Stimulated activated naive B cell treated with anti-CD40 and anti-IgM and Interleukin-4, amounts not matched to agents 10 μg/mL and 1 μg/mL and 100 μg/mL, for 72 hours (primary cell): ENCODE data around the gene TNXB.

Experiments used
- ATAC-seq, 2 donors: fragments of 150-1000 bp; cut with Tn5 transposase; replicated peaks; 2 replicates each; pipeline ENCODE4 v1.10.0; 2021; ENCODE audit warnings: moderate library complexity in 1 of 2
- DNase-seq: peaks from one replicate; pipeline ENCODE4 v3.0.0; 2021
- H3K27ac Mint-ChIP-seq: one replicate; pipeline ENCODE4 v1.8.0; 2022; ENCODE audit warnings: mild to moderate bottlenecking, mixed read lengths
- H3K27me3 Mint-ChIP-seq, 2 donors: one replicate each; pipeline ENCODE4 v1.8.0; 2022; ENCODE audit warnings: mixed read lengths in 2 of 2
- H3K36me3 Mint-ChIP-seq, 2 donors: one replicate each; pipeline ENCODE4 v1.8.0; 2022; ENCODE audit warnings: mixed read lengths in 2 of 2, mild to moderate bottlenecking in 1 of 2
- H3K4me1 Mint-ChIP-seq, 2 donors: one replicate each; pipeline ENCODE4 v1.8.0; 2022; ENCODE audit warnings: mixed read lengths in 2 of 2, mild to moderate bottlenecking in 1 of 2
- H3K4me3 Mint-ChIP-seq, 2 donors: one replicate each; pipeline ENCODE4 v1.8.0; 2022; ENCODE audit warnings: mild to moderate bottlenecking in 2 of 2, mixed read lengths in 2 of 2, moderate library complexity in 1 of 2
- H3K9me3 Mint-ChIP-seq, 2 donors: one replicate each; pipeline ENCODE4 v1.8.0; 2022; ENCODE audit warnings: mixed read lengths in 2 of 2, mild to moderate bottlenecking in 1 of 2

TNXB gene

DNA sequence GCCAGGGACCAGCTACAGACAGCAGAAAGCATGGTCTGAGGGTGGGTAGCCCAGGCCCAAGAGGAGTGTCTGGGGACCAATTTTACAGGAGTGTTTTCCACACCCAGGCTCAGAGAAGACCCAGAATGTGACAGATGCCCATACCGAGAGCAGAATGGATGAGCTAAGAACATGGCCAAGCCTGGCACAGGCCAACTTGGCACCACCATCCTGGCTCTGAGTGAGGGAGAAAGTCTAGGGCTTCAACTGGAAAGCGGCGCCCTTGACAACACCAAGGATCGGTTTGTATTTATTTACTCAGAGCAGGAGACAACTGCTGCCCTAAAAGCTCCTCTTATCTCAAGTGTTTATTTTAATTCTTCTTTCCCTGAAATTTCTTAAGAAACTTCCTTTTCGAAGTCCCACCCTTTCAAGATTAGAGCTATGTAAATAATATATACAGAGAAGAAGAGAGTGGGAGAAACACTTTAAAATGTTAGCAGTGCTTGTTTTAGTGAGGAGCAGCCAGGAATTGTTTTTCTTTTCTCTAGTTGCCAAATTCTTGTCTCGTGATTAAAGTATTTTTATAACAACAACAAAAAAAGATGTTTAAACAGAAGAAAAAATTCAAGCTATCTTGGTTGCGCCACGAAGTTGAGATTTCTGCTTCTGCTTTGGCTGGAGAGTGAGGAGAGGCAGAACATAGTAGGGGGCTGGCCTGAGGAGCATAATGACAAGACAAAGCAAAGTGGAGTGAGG is 16.2 kb downstream of the TNXB start:
- Mint-ChIP-seq H3K4me1 (peaks cover 4 to 15% of the 10 kb centered on the region in 2 donors), H3K36me3 (no peaks in the 10 kb centered on the region), H3K27ac (no peak overlapping the region), H3K4me3 (no peak overlapping the region), H3K9me3 (no peaks in the 10 kb centered on the region), H3K27me3 (peaks cover 47 to 83% of the 10 kb centered on the region in 2 donors)
- ATAC-seq (no peak), DNase-seq (no peak)

DNA sequence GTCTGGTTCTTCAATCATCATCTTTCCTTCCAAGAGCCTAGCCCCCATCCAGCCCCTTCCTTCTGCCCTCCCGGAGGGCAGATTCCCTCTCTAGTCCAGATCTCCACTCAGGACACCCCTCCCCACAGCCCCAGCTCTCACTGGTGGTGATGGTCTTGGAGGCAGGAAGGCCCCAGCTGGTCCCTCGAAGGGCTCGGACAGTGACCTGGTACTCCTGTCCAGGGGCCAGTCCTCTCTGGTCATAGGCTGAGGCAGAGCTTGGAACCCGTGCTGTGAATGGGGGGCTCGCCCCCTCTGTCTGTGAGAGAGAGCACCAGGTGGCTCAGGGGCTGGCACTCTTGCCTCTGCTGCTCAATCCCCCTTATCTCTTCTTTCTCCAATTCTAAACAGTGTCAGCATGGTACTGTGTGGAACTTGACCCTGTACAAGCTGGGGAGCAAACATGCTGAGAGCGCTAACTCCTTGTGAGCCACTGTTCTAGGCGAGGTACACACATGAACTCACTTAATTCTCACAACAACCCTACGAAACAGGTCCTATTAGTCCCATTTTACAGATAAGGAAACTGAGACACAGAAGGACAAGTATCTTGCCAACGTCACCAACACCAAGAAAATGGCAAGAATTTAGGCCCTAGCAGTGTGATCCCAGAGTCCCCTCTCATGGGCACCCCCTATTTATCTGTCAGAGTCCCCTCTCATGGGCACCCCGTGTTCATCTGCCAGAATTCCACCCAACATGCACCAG is 19.9 kb downstream of the TNXB start:
- H3K9me3 Mint-ChIP-seq: no peaks in the 10 kb centered on the region
- H3K4me3 Mint-ChIP-seq: no peak overlapping the region
- H3K27me3 Mint-ChIP-seq: peaks cover 49 to 75% of the 10 kb centered on the region in 2 donors
- H3K36me3 Mint-ChIP-seq: no peaks in the 10 kb centered on the region
- no peak overlapping the region for H3K27ac Mint-ChIP-seq
- H3K4me1 Mint-ChIP-seq: peaks cover 20 to 28% of the 10 kb centered on the region in 2 donors
- ATAC-seq: no peak
- no peak for DNase-seq

DNA sequence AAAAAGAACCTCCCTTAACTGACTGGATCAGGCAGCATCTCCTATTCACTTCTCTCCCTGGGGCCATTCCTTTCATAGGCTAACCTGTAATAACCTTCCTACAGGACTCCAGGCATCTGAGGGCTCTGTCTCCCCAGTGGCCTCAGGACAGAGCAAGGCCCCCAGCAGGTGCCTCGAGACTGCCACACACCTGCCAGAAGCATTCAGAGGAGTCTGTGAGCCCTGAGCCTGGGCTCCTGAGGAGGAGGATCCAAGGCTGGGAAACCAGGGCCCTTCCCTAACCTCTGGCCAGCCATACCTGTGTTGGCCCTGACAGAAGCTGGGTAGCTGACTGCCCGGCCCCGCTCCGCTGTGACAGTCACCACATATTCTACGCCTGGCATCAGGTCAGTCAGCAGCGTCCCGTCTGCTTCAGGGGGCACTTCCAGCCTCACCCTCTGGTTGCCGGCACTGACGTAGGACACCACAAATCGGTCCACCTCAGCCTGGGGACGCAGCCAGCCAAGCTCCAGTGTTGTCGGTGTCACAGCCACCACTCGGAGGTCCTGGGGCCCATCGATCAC is 20.6 kb downstream of the TNXB start:
- Mint-ChIP-seq H3K9me3 (no peaks in the 10 kb centered on the region), H3K4me3 (no peak overlapping the region), H3K27me3 (peaks cover 56 to 79% of the 10 kb centered on the region in 2 donors), H3K4me1 (peaks cover 20 to 28% of the 10 kb centered on the region in 2 donors), H3K27ac (no peak overlapping the region), H3K36me3 (no peaks in the 10 kb centered on the region)
- DNase-seq (no peak), ATAC-seq (no peak)

DNA sequence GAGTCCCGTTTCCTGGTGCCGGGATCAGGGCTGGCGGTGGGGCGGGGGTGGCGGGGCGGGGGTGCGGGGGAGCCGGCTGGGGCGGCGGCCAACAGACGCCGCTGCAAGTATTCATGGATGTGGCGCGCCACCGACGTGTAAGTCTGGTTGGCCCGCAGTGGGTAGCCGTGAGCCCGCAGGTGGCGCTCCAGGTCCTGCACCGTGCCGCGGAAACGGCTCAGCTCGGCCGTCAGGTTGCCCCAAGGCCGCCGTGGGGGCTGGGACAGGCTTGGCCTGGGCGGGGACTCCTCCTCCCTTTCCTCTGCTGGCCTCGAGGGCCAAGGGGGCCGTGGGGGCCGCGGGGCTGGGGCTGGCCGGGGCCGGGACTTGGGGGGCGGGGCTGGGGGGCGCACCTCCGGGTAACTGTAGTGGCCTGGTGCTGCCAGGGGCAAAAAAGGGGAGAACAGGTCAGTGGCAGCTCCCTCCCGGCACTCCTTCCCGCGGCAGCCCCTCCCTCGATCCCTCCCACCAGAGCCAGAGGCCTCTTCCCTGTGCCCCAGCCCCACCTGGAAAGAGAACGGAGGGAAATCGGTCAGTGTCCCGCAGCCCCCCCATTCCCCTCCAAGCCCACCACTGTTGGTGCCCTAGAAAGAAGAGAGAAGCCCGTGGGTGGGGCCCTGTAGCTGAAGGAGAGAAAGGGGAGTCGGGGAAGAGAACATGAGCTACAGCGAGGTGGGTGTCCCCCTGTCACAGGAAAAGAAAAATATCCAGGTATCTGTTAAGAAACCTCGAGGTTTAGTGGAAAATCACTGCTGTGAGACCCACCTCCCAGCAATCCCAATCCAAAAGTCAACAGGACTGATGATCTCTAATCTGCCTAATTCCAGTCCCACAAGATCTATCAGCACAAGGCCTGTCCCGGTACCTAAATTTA is 21.3 kb downstream of the TNXB start:
- Mint-ChIP-seq H3K4me1 (peaks cover 20 to 28% of the 10 kb centered on the region in 2 donors), H3K27me3 (peaks cover 63 to 81% of the 10 kb centered on the region in 2 donors), H3K9me3 (no peaks in the 10 kb centered on the region), H3K27ac (no peak overlapping the region), H3K4me3 (no peak overlapping the region), H3K36me3 (no peaks in the 10 kb centered on the region)
- peak; percentile 61 to 68 for ATAC-seq
- peak; percentile 47 for DNase-seq

DNA sequence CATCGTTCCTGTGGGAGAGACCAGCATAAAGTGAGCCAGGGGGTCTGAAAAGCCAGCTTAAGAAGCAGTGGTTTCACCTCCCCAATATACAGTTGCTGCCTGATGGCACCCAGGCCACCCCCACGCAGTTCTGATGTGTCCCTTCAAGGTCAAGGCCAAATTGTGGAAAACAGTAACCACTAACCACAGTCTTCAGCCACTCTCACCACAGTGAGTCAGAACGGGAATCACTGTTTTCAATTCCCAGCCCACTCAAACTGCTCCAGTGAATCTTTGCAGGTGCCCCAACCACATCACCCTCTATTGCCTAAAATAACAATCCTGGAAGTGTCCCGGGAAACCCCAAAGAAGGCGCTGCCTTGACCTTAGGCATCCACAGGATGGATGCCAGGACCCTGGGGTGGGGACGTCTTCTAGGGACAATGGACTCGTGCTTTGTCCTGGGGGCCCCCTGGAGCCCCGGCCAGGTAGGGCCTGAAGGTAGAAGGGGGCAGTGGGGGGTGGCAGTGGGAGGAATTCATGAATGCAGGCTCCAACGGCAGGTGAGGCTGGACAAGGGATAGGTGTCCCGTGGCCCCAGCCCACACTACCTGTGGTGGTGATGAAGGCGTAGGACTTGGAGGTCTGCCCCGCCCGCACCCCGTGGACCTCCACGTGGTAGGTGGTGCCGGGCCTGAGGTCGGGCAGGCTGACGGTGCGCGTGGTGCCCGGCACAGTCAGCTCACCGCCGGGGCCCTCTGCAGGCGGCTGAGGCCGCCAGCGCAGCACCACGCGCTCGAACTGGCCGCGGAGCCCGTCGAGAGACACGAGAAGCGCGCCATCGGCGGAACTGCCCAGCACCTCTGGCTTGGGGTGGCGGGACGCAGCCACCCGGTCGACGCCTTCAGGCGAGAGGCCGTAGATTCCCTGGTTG is 22.2 kb downstream of the TNXB start:
- H3K36me3 Mint-ChIP-seq: no peaks in the 10 kb centered on the region
- no peaks in the 10 kb centered on the region for H3K9me3 Mint-ChIP-seq
- H3K4me1 Mint-ChIP-seq: peaks cover 20 to 28% of the 10 kb centered on the region in 2 donors
- H3K27me3 Mint-ChIP-seq: peaks cover 71 to 82% of the 10 kb centered on the region in 2 donors
- H3K4me3 Mint-ChIP-seq: peak overlapping the region; percentile 34 to 41
- peak; percentile 78 for DNase-seq
- ATAC-seq: peak; percentile 86 to 88
- H3K27ac Mint-ChIP-seq: peak overlapping the region; percentile 76

DNA sequence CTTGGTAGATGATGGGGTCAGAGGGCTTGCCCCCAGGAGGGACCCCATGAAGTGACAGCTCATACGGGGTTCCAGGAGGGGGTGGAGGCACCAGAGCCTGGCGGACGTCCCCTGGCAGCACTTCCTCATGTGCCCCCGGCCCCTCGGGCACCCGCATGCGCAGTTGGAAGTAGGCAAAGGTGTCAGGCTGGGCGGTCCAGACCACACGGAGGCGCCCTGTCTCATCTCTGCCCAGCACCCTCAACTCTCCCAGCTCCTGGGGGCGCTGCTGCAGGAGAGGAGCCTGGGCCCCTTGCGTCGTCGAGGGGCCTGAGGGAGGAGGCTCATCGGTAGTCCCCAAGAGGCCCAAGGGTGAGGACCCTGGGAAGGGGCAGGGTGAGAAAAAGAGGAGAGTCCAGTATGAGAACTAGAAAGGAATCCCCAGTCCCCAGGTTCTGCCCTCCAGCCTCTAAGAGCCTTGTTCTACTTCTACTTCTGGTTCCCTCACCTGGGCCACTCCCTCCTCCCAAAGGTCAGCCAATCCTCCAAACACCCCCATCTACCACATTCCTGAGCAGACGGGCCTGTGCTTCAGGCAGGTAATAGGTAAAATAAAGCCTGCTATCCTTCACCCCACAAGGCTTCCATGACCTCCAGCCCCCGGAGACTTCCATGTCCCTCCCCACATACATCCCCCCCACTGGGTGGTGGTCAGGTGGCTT is 23.2 kb downstream of the TNXB start:
- Mint-ChIP-seq H3K36me3 (no peaks in the 10 kb centered on the region), H3K4me3 (peak overlapping the region; percentile 22 to 41), H3K27ac (peak overlapping the region; percentile 11), H3K27me3 (peaks cover 77 to 87% of the 10 kb centered on the region in 2 donors), H3K4me1 (peaks cover 20 to 28% of the 10 kb centered on the region in 2 donors), H3K9me3 (no peaks in the 10 kb centered on the region)
- DNase-seq (no peak), ATAC-seq (peak; percentile 13 to 19)

DNA sequence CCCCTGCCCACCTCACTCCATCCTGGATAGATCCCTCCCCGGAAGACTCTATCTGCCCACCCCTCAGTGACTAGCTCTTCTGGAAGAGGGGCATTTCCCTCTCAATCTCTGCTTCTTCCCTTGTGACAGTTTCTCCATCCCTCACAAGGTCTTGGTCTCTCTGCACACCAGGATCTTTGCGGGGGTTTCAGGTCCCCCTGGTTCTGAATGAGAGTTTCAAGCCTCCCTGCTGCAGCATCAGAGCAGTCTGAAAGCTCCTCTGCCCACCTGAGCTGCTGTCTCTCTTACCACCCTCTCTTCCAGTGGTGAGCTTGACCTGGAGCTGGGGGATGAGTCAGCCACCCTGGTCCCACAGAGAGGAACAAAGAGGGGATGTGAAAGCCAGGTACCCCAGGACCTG is 24.4 kb downstream of the TNXB start:
- Mint-ChIP-seq H3K36me3 (no peaks in the 10 kb centered on the region), H3K27ac (no peak overlapping the region), H3K4me3 (no peak overlapping the region), H3K4me1 (peaks cover 20 to 28% of the 10 kb centered on the region in 2 donors), H3K9me3 (no peaks in the 10 kb centered on the region), H3K27me3 (peaks cover 82 to 83% of the 10 kb centered on the region in 2 donors)
- DNase-seq (no peak), ATAC-seq (no peak)

DNA sequence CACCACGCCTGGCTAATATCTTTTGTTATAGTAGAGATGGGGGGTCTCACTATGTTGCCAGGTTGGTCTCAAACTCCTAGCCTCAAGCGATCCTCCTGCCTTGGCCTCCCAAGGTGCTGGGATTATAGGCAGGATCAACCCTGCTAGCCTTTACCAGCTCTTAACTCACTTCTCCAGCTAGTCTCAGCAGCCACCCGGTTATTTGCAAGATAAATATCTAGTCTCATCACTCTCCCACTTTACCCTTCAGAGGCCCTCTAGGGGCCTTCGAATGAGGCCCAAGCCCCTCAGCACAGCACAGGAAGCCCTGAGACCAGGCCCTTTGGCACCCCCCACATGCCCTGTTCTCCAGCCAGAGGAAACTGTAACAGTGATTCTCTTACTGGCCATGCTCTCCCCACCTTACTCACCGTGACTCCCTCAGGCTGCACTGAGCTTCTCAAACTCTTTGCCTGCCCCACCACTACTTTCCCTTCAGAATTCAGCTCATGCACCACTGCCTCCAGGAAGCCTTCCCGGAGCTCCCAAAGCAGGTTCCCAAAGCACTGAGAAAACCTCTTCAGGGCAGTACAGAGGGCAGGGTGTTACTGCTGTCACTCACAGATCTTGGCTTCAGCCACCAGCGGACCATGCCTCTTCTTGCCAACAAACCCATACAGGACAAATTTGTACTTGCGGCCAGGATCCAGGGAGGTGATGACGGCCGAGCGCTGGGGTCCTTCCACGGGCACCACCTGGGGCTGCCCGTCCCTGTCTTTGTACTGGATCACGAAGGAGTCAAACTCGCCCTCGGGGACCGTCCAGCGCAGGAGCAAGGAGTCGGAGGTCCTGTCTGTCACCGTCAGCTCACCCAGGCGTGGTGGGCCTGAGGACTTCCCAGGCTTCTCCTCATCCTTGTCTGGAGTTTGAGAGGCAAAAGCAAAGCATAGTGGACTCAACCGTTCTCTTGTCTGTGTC is 25.0 kb downstream of the TNXB start:
- ATAC-seq: no peak
- no peak overlapping the region for H3K4me3 Mint-ChIP-seq
- no peaks in the 10 kb centered on the region for H3K36me3 Mint-ChIP-seq
- peaks cover 20 to 28% of the 10 kb centered on the region in 2 donors for H3K4me1 Mint-ChIP-seq
- peaks cover 76 to 77% of the 10 kb centered on the region in 2 donors for H3K27me3 Mint-ChIP-seq
- no peak overlapping the region for H3K27ac Mint-ChIP-seq
- H3K9me3 Mint-ChIP-seq: no peaks in the 10 kb centered on the region
- DNase-seq: no peak

DNA sequence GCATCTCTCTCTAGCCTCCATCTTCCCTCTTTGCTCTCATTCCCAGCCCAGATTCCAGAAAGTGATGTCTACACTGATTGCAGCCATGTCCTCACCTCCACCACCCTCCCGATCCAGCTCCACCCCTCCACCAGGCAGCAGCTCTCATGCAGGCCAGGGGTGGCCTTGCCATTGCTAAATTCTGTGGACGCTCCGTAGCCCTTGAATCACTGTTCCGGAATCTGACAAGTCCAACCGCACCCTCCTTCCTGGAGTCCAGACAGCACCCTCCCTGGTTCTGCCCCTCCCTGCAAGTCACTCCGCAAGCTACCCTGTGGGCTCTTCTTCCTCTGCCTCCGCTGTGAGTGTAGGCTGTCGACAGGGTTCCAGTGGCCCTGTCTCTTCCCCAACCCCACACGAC is 26.2 kb downstream of the TNXB start:
- Mint-ChIP-seq H3K36me3 (no peaks in the 10 kb centered on the region), H3K27ac (no peak overlapping the region), H3K27me3 (peaks cover 68 to 69% of the 10 kb centered on the region in 2 donors), H3K4me1 (peaks cover 20 to 28% of the 10 kb centered on the region in 2 donors), H3K4me3 (no peak overlapping the region), H3K9me3 (no peaks in the 10 kb centered on the region)
- ATAC-seq (no peak), DNase-seq (no peak)

DNA sequence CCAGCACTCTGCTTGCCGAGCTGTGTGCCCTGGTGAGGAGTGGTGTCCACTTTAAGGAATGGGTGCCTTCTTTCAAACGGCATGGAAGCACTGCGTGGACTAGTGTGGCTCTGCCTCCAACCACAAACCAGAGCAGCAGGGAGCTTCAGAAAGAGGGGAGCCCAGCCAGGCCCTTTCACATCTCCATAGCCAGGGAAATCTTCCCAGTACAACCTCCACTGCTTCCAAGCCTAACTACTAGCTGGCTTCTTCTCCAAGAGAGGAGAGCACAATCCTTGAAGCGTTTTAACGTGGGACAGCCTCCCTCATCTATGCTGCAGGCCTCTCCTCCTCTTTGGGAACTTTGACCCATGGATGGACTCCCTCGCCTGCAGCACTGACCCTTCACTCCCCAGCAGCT is 26.7 kb downstream of the TNXB start:
- Mint-ChIP-seq H3K27me3 (peaks cover 68 to 69% of the 10 kb centered on the region in 2 donors), H3K36me3 (no peaks in the 10 kb centered on the region), H3K4me1 (peaks cover 20 to 28% of the 10 kb centered on the region in 2 donors), H3K27ac (no peak overlapping the region), H3K9me3 (no peaks in the 10 kb centered on the region), H3K4me3 (no peak overlapping the region)
- no peak for ATAC-seq
- no peak for DNase-seq

DNA sequence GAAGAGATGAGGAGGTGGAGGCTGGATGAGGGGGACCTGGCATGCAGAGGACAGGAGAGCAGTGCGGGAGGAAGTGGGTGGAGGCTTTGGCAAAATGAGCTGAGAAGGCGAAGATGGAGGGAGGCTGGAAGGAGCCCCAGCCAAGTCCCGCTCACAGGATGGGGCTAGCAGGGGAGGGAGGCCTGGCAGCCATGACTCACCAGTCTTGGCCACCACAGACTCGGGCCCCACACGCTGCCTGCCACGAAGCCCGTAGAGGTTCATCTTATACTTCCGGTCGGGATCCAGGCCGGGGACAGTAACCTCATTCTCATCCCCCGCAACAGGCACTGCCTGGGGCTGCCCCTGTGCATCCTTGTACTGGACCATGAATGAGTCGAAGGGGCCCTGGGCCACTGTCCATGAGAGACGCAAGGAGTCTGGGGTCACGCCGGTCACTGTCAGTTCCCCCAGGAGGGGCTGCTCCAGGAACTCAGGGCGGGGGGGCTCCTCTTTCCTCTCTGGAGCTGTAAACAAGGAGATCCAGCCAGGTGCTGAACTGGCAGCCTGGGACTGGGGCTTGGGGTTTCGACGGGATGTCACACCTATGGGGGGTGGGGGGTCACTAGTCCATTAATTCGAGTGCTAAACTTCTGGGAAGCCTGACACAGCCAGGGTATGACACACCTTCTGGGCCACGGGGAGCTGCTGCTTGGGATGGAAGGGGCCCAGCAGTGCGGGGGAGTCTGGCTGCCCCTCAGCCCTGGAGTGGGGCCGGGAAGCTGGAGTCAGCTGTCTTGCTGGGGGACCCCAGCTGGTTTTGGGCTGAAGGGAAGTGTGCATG is 27.8 kb downstream of the TNXB start:
- H3K9me3 Mint-ChIP-seq: no peaks in the 10 kb centered on the region
- ATAC-seq: no peak
- no peaks in the 10 kb centered on the region for H3K36me3 Mint-ChIP-seq
- H3K27me3 Mint-ChIP-seq: peaks cover 61% of the 10 kb centered on the region in 2 donors
- no peak overlapping the region for H3K27ac Mint-ChIP-seq
- H3K4me3 Mint-ChIP-seq: no peak overlapping the region
- H3K4me1 Mint-ChIP-seq: peaks cover 13 to 19% of the 10 kb centered on the region in 2 donors
- DNase-seq: no peak
